Activated T-cell treated with anti-CD3 and anti-CD28 coated beads, Interleukin-2, amount 50 U/mL, for 72 hours (primary cell): ENCODE results near the gene TNFSF11. TPM values are rescaled to one million over a fixed set of nuclear protein-coding genes. Genes with fewer than 3 reads are reported as not detected.

ENCODE experiments used
- ATAC-seq, 2 donors: fragments of 150-1000 bp; cut with Tn5 transposase; replicated peaks in 1 of 2; 2 replicates each; pipeline ENCODE4 v1.10.0; 2021; ENCODE audit warnings: moderate library complexity in 2 of 2, mild to moderate bottlenecking in 1 of 2
- DNase-seq, 2 donors: peaks; one replicate each; pipeline ENCODE4 v3.0.0; 2021 to 2022; ENCODE audit warnings: mixed read lengths in 1 of 2
- H3K27ac Mint-ChIP-seq: one replicate; pipeline ENCODE4 v1.8.0; 2022; ENCODE audit warnings: mild to moderate bottlenecking, moderate library complexity, mixed read lengths
- H3K27me3 Mint-ChIP-seq: one replicate; pipeline ENCODE4 v1.8.0; 2022; ENCODE audit warnings: low read depth, mixed read lengths
- H3K36me3 Mint-ChIP-seq, 2 donors: one replicate each; pipeline ENCODE4 v1.8.0; 2022; ENCODE audit warnings: mixed read lengths in 2 of 2, mild to moderate bottlenecking in 1 of 2; ENCODE audit not compliant: insufficient read depth in 2 of 2
- H3K4me1 Mint-ChIP-seq: one replicate; pipeline ENCODE4 v1.8.0; 2022; ENCODE audit warnings: low read depth, mixed read lengths
- H3K4me3 Mint-ChIP-seq, 2 donors: one replicate each; pipeline ENCODE4 v1.8.0; 2022; ENCODE audit warnings: mild to moderate bottlenecking in 2 of 2, mixed read lengths in 2 of 2, moderate library complexity in 2 of 2
- H3K9me3 Mint-ChIP-seq, 2 donors: one replicate each; pipeline ENCODE4 v1.8.0; 2022; ENCODE audit warnings: mixed read lengths in 2 of 2
- total RNA-seq, 2 donors: library from RNA; stranded (reverse); gene quantifications; one replicate each; pipeline ENCODE4 v1.2.3, GENCODE V29; 2022

TNFSF11 gene, protein sequence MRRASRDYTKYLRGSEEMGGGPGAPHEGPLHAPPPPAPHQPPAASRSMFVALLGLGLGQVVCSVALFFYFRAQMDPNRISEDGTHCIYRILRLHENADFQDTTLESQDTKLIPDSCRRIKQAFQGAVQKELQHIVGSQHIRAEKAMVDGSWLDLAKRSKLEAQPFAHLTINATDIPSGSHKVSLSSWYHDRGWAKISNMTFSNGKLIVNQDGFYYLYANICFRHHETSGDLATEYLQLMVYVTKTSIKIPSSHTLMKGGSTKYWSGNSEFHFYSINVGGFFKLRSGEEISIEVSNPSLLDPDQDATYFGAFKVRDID
- 1 to 10 TPM; 1.6 to 2.2 TPM for total RNA-seq

DNA sequence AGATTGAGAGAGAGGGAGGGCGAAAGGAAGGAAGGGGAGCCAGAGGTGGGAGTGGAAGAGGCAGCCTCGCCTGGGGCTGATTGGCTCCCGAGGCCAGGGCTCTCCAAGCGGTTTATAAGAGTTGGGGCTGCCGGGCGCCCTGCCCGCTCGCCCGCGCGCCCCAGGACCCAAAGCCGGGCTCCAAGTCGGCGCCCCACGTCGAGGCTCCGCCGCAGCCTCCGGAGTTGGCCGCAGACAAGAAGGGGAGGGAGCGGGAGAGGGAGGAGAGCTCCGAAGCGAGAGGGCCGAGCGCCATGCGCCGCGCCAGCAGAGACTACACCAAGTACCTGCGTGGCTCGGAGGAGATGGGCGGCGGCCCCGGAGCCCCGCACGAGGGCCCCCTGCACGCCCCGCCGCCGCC, at the start of gene TNFSF11:
TNFSF11 (plus strand) TSS at position 142 of the 400 bp plus-strand sequence; CDS start at position 294, 152 bp downstream.
- peaks cover 35% of the 10 kb centered on the region for H3K4me1 Mint-ChIP-seq
- H3K4me3 Mint-ChIP-seq, result peak within 1 kb of the TSS; percentile 83 to 92
- DNase-seq (peak; percentile 15 to 28), ATAC-seq (peak; percentile 42 to 55)
- no peak within 1 kb of the TSS for H3K27ac Mint-ChIP-seq
- H3K27me3 Mint-ChIP-seq, result peaks cover 54% of the 10 kb centered on the region
- H3K9me3 Mint-ChIP-seq, result peaks cover 1 to 7% of the 10 kb centered on the region in 2 donors
- H3K36me3 Mint-ChIP-seq, result peaks cover 8 to 13% of the 10 kb centered on the region in 2 donors

DNA sequence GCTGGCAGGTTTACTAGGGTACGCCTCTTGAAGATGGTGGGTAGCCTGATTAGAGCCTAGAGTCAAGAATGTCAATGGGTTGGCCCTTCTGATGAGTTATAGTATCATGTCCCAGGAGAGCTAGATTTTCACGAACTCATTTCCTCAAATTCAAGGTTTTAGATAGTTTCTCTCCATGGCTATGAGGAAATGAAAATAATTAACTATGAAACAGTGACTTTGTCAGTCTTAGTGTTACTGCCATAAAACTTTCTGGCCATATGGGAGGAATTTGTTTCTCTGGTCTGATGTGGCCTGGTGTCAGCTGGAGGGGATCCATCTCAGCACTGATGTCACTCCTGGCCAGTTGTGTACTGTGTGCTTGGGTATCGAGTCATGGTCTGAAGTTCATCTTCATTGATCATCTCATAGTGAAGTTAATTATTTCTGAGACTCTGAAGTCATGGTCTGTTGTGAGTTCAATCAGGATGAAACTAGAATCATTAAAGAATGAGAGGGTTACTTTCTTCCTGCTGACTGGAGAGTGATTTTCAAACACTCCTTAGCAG, 49.4 kb upstream of the TNFSF11 start:
- Mint-ChIP-seq H3K27ac (no peak overlapping the region), H3K36me3 (peaks cover 0 to 4% of the 10 kb centered on the region in 2 donors), H3K4me3 (no peak overlapping the region), H3K9me3 (peaks cover 2 to 6% of the 10 kb centered on the region in 2 donors), H3K4me1 (no peaks in the 10 kb centered on the region), H3K27me3 (peaks cover 13% of the 10 kb centered on the region)
- DNase-seq (no peak), ATAC-seq (no peak)

DNA sequence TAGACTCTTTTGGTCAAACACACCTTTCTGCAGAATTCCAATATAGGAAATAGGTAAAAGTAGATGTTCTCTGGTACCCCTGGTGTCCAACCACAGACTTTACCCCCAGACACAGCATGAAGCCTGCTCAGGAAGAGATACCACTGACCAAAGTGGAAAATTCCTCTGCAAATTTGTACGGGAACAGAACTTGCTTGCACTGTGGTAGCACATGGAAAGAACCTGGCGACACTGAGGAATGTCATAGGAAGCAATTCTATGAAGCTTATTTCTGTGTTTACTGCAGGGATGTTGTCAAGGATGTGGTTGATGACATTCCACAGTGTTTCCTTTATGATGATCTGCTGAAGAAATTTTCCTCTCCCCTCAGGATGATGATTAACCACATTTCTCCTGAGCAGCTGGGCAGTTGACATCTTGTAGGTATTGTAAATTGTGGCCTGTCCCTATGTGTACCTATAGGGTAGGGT, 48.9 kb upstream of the TNFSF11 start:
- Mint-ChIP-seq H3K27me3 (peaks cover 13% of the 10 kb centered on the region), H3K27ac (no peak overlapping the region)

DNA sequence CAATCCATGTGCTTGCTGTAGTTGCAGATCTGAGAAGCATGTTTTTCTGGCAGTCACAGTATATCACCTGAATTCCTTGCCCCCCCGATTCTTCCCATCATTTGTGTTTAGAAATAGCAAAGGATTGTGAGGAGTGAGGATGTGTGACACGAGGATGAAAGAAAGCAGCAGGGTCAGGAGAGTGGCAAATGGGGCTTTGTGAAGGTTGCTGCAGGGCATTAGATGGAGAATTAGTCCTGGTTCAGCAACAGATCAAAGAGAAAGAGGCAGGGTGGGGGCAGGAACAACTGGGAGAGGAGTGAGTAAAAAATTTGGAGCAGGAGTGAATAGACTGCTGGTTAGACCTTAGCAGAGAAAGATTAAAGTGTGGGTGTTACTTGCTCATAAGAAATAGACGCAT, 47.7 kb upstream of the TNFSF11 start:
- H3K4me1 Mint-ChIP-seq, result peaks cover 7% of the 10 kb centered on the region
- no peak for DNase-seq
- no peak overlapping the region for H3K27ac Mint-ChIP-seq
- H3K27me3 Mint-ChIP-seq, result peaks cover 13% of the 10 kb centered on the region
- H3K9me3 Mint-ChIP-seq, result peaks cover 2 to 6% of the 10 kb centered on the region in 2 donors
- no peak overlapping the region for H3K4me3 Mint-ChIP-seq
- ATAC-seq, result no peak
- H3K36me3 Mint-ChIP-seq, result peaks cover 0 to 4% of the 10 kb centered on the region in 2 donors

More for the DNA sequence above, 48.9 kb upstream of the TNFSF11 start:
- ATAC-seq, result no peak
- Mint-ChIP-seq H3K4me3 (no peak overlapping the region), H3K4me1 (no peaks in the 10 kb centered on the region), H3K36me3 (peaks cover 0 to 4% of the 10 kb centered on the region in 2 donors), H3K9me3 (peaks cover 2 to 6% of the 10 kb centered on the region in 2 donors)
- DNase-seq, result no peak

DNA sequence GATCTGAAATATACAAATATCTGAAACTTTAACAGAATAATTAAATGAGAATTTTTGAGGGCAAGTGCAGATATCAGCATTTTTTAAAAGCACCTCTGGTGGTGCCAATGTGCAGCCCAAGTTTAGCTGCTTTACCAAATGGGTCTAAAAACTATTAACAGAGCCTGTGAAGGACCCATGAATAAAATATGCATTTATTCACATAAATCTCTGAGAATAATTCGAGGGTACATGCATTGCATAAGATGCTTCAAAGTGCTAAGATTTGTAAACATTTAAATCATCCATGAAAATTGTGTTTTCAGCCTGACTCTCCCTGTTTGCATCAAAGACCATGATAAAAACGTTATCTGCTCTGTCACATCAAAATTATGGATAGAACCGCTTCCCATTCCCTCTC, 47.1 kb upstream of the TNFSF11 start:
- no peak overlapping the region for H3K27ac Mint-ChIP-seq
- H3K4me3 Mint-ChIP-seq, result no peak overlapping the region
- DNase-seq (no peak), ATAC-seq (no peak)
- H3K27me3 Mint-ChIP-seq, result peaks cover 13% of the 10 kb centered on the region
- H3K4me1 Mint-ChIP-seq, result peaks cover 7% of the 10 kb centered on the region
- H3K9me3 Mint-ChIP-seq, result peaks cover 2 to 4% of the 10 kb centered on the region in 2 donors
- peaks cover 0 to 4% of the 10 kb centered on the region in 2 donors for H3K36me3 Mint-ChIP-seq

DNA sequence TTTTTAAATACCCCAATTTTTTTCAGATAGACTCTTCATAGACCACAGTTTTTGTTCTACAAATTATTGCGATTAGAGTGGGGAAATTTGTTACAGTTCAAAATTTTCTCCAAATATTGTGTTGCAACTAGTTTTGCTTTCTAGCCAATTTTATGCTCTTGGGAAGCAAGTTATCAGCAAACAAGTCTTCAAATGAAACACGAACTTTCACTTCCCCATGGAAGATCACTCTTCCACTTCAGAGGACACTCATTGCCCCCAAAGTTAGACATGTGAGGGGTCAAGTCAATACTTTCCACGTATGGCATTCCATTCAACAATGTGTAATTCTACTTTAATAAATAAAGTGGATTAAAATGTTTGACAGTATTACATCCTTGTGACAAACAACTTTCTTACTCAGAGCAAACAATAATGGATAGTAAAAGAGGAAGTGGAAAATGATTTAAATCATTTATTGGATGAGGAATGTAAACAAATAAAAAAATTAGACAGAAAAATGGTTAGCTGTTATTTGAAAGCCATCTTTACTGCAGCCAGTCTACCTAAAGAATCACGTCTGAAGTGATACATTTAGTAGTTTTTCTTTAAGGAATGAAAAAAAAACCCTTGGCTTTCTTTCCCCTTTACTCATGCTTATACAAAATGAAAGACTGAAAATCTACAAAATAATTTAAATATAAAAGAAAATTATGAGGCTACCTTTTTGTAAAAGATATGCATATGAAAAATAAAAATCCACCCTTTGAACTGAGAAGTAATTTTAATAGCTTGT, 41.2 kb upstream of the TNFSF11 start:
- peaks cover 3 to 6% of the 10 kb centered on the region in 2 donors for H3K9me3 Mint-ChIP-seq
- H3K4me1 Mint-ChIP-seq, result peaks cover 7% of the 10 kb centered on the region
- no peak overlapping the region for H3K4me3 Mint-ChIP-seq
- DNase-seq, result no peak
- H3K36me3 Mint-ChIP-seq, result peaks cover 3 to 6% of the 10 kb centered on the region in 2 donors
- ATAC-seq, result no peak
- no peaks in the 10 kb centered on the region for H3K27me3 Mint-ChIP-seq
- no peak overlapping the region for H3K27ac Mint-ChIP-seq

DNA sequence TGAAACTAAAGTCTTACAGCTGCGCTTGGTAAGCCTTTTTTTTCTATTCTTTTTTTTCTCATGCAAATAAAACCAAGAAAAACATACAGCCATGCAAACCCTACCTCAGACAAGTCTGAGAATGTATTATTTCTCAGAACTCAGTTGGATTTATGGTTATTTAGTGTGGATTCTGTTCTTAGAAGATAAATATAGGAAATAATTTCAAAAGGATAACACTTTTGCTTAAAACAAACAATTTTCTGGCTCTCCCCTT, 40.7 kb upstream of the TNFSF11 start:
- no peaks in the 10 kb centered on the region for H3K27me3 Mint-ChIP-seq
- H3K9me3 Mint-ChIP-seq, result peaks cover 4 to 6% of the 10 kb centered on the region in 2 donors
- H3K4me1 Mint-ChIP-seq, result peaks cover 7% of the 10 kb centered on the region
- H3K4me3 Mint-ChIP-seq, result no peak overlapping the region
- peaks cover 3 to 6% of the 10 kb centered on the region in 2 donors for H3K36me3 Mint-ChIP-seq
- DNase-seq, result no peak
- no peak overlapping the region for H3K27ac Mint-ChIP-seq
- no peak for ATAC-seq

DNA sequence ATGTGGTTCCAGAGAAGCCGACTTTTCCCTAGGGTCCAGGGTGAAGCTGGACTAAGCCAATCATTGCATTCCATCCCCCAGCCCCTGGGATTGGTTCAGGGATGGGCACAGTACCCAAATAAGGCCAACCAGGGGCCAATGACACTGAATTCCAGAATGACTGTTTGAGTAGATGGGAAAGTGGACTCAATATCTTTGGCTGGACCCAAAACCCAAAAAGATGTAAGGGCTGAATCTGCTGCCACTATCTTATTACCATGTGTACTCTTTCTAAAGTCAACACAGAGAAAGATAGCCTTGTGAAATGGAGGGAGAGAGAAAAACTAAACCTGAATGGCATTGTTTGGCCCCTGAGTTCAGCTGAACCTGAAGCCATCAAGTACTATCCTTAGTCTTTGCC, 39.2 kb upstream of the TNFSF11 start:
- no peak for ATAC-seq
- Mint-ChIP-seq H3K9me3 (peaks cover 5 to 6% of the 10 kb centered on the region in 2 donors), H3K27me3 (peaks cover 4% of the 10 kb centered on the region)

DNA sequence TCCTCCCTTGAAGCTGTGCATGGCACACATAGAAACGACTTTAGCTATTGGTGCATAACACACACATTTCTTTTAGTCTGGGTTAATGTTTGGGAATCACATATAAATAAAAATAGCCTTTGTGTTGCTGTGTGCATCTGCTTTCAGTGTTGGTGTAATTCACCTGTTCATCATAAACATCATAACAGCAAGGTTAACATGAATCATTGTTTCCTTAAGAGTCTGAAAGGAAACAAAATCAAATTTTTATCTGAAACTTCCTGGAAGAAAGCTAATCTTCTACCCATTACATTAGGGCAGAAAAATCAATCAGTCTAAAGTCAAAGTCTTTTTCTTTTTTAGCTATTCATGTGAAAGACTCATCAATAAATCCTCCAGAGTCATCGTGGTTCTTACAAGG, 35.0 kb upstream of the TNFSF11 start:
- Mint-ChIP-seq H3K27ac (no peak overlapping the region), H3K36me3 (peaks cover 3 to 6% of the 10 kb centered on the region in 2 donors), H3K4me1 (peaks cover 10% of the 10 kb centered on the region), H3K27me3 (peaks cover 5% of the 10 kb centered on the region), H3K9me3 (peaks cover 5 to 6% of the 10 kb centered on the region in 2 donors), H3K4me3 (no peak overlapping the region)
- DNase-seq (no peak), ATAC-seq (no peak)

More for the DNA sequence above, 39.2 kb upstream of the TNFSF11 start:
- Mint-ChIP-seq H3K4me1 (peaks cover 17% of the 10 kb centered on the region), H3K4me3 (no peak overlapping the region), H3K27ac (no peak overlapping the region), H3K36me3 (peaks cover 3 to 6% of the 10 kb centered on the region in 2 donors)
- no peak for DNase-seq

DNA sequence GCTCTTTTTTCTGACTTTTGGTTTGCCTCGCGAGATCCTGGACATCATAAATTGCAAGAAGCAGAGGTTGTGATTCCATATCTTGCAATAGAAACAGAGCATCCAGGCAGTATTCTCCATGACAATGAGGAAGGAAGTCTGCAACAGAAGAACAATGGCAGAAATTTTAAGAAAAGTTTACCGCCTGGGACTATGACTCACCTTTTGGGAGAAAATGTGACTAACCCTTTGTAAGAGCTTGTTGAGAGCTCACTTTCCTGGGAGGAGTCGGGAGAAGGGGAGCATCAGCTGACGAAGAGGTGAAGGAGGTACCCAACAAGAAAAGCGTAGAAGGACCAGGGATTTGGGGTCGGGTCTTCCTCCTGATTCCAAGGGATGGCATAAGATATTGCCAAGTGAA, 34.3 kb upstream of the TNFSF11 start:
- no peak for ATAC-seq
- no peak overlapping the region for H3K27ac Mint-ChIP-seq
- H3K4me3 Mint-ChIP-seq, result no peak overlapping the region
- peaks cover 3 to 4% of the 10 kb centered on the region in 2 donors for H3K9me3 Mint-ChIP-seq
- H3K27me3 Mint-ChIP-seq, result peaks cover 12% of the 10 kb centered on the region
- DNase-seq, result no peak
- peaks cover 10% of the 10 kb centered on the region for H3K4me1 Mint-ChIP-seq
- peaks cover 3% of the 10 kb centered on the region in 2 donors for H3K36me3 Mint-ChIP-seq

DNA sequence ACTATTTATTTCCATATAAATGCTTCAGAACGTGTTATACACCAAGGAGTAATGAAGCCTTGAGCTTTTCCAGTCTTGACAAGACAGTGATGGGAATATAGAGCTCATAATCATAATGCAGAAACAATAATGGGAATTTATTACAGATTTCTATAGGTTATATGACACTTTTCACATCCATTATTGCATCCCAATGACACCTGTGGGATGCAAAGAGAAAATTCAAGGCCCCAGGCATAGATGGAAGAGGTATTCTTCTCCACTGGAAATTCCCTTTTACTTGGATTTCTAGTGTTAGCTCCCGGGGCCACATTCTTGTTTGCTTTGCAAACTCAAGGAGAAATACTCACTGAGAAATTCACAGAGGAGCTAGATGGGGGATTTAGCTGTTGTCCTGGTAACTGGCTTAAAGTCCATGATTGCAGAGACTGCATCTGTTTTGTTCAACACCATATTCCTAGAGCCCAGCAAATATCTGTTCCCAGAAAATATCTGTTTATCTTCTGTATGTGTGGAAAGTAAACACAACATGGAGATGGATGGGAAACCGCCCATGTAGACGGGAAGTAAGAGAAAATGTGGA, 30.6 kb upstream of the TNFSF11 start:
- Mint-ChIP-seq H3K9me3 (peaks cover 0 to 2% of the 10 kb centered on the region in 2 donors), H3K27me3 (peaks cover 12% of the 10 kb centered on the region), H3K4me3 (no peak overlapping the region), H3K4me1 (peaks cover 24% of the 10 kb centered on the region), H3K36me3 (peaks cover 0 to 3% of the 10 kb centered on the region in 2 donors), H3K27ac (no peak overlapping the region)
- no peak for DNase-seq
- no peak for ATAC-seq

DNA sequence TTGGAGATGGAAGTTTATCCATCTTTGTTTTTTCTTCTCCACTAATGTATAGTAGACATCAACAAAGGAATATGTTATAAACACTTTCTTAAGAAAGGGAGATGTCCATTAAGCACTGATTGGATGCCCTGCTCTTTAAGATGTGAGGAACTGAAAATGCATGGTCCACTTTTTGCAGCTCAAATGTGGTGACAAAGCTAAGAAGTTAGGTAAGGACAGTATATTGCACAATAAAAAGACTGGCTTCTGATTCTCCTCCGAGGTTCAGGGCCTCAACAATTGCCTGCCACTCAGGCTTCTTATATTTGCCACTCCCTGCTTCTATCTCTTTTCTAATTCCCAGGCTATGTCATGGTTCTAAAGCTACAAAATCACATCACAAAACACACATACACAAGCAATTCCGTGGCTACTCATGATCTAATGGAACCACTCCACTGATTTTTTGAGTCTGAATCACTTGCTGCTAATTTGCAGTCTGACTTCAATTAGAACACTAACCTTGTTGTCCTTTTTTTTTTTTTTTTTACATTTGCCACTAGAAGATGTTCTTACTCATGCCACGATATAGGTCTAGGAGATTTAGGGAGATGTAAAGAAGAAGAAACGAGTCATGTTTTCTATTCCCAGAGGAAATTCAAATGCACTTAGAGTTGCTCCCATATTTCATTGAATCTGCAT, 29.6 kb upstream of the TNFSF11 start:
- H3K27me3 Mint-ChIP-seq, result peaks cover 12% of the 10 kb centered on the region
- H3K4me3 Mint-ChIP-seq, result no peak overlapping the region
- no peak for ATAC-seq
- peaks cover 30% of the 10 kb centered on the region for H3K4me1 Mint-ChIP-seq
- peaks cover 0 to 2% of the 10 kb centered on the region in 2 donors for H3K9me3 Mint-ChIP-seq
- no peak overlapping the region for H3K27ac Mint-ChIP-seq
- H3K36me3 Mint-ChIP-seq, result peaks cover 0 to 3% of the 10 kb centered on the region in 2 donors
- no peak for DNase-seq
